HG02943 (cell line): ENCODE measurements around the gene NTRK3.

Experiments used
- ATAC-seq: cut with Tn5 transposase; IDR thresholded peaks from one replicate; pipeline ENCODE4 v1.9.1; 2021; ENCODE audit warnings: mild to moderate bottlenecking, low read depth, moderate library complexity; ENCODE audit not compliant: unreplicated experiment

NTRK3 gene

GRCh38 chr15:88232771-88233201 lies 23.8 kb downstream of the NTRK3 start:
- ATAC-seq, result no peak

GRCh38 chr15:88231909-88232644 lies 24.5 kb downstream of the NTRK3 start:
- no peak for ATAC-seq

GRCh38 chr15:88230823-88231222 lies 25.7 kb downstream of the NTRK3 start:
- ATAC-seq, result no peak

- no peak for ATAC-seq
These were observed 31.1 kb downstream of the NTRK3 start for GRCh38 chr15:88225461-88225860.

- ATAC-seq, result no peak
These were observed 33.5 kb downstream of the NTRK3 start for GRCh38 chr15:88223084-88223483.

GRCh38 chr15:88221836-88222235 lies 34.7 kb downstream of the NTRK3 start:
- no peak for ATAC-seq

GRCh38 chr15:88220443-88221335 lies 35.9 kb downstream of the NTRK3 start:
- ATAC-seq, result no peak

GRCh38 chr15:88219623-88220022 lies 36.9 kb downstream of the NTRK3 start:
- no peak for ATAC-seq

- no peak for ATAC-seq
These were observed 37.9 kb downstream of the NTRK3 start for GRCh38 chr15:88218557-88219221.

GRCh38 chr15:88215066-88215648 lies 41.4 kb downstream of the NTRK3 start:
- no peak for ATAC-seq

- ATAC-seq, result no peak
These were observed 47.4 kb downstream of the NTRK3 start for GRCh38 chr15:88209111-88209510.

GRCh38 chr15:88208396-88208795 lies 48.1 kb downstream of the NTRK3 start:
- no peak for ATAC-seq

- no peak for ATAC-seq
These were observed 49.0 kb downstream of the NTRK3 start for GRCh38 chr15:88207565-88207964.

- ATAC-seq, result no peak
These were observed 52.0 kb downstream of the NTRK3 start for GRCh38 chr15:88204584-88204983.

GRCh38 chr15:88202231-88202630 lies 54.3 kb downstream of the NTRK3 start:
- ATAC-seq, result no peak

GRCh38 chr15:88201207-88201606 lies 55.3 kb downstream of the NTRK3 start:
- no peak for ATAC-seq

- ATAC-seq, result no peak
These were observed 59.6 kb downstream of the NTRK3 start for GRCh38 chr15:88196961-88197360.

GRCh38 chr15:88194162-88194561 lies 62.4 kb downstream of the NTRK3 start:
- ATAC-seq, result no peak

- no peak for ATAC-seq
These were observed 63.1 kb downstream of the NTRK3 start for GRCh38 chr15:88193415-88193814.

GRCh38 chr15:88191812-88192165 lies 64.8 kb downstream of the NTRK3 start:
- ATAC-seq, result no peak

GRCh38 chr15:88190232-88190631 lies 66.3 kb downstream of the NTRK3 start:
- ATAC-seq, result no peak
